ENCODE data around the gene CNTNAP2. TPM values are rescaled to one million over a fixed set of nuclear protein-coding genes. Genes with fewer than 3 reads are reported as not detected.

CNTNAP2 gene
- total and polyA plus RNA-seq, 2 of the 4 experiments (the other 2 are of a cell fraction): not detected

- no peak overlapping the region for H2BK5ac ChIP-seq (ENCODE audit: low read depth, low read length, poor library complexity, severe bottlenecking)
- WGBS, 2 experiments (ENCODE audit: extremely low coverage in 2 of 2, insufficient read length in 1 of 2): no CpG with 5 or more reads among the region's 2 CpGs
- ChIA-PET POLR2A (ENCODE audit: unreplicated experiment) (no interaction called here), CTCF (no interaction called here)
- no TSS peak for BruUV-seq (replicated peaks)
- H3K9me3 ChIP-seq (ENCODE audit: control insufficient read depth, insufficient read depth, low read length): peaks cover 9% of the 10 kb centered on the region
- H3K4me2 ChIP-seq (ENCODE audit: low read depth, low read length): no peak overlapping the region
- H3K27me3 ChIP-seq (ENCODE audit: control insufficient read depth, insufficient read depth, low read length): no peaks in the 10 kb centered on the region
- no peak overlapping the region for H3K14ac ChIP-seq (replicated peaks; ENCODE audit: low read depth, low read length)
- no peak overlapping the region for H4K5ac ChIP-seq (ENCODE audit: low read depth, low read length)
- no peak overlapping the region for H4K8ac ChIP-seq (ENCODE audit: low read depth in 2 of 2, low read length in 2 of 2)
- in situ Hi-C loops (cut with MboI; ENCODE audit: low sequenced_read_pairs): no loop called here
- no peak overlapping the region for H3K27ac ChIP-seq (ENCODE audit: insufficient read depth, low read length)
- H2BK15ac ChIP-seq (ENCODE audit: low read depth, low read length): no peak overlapping the region
- no peak overlapping the region for H3K56ac ChIP-seq (ENCODE audit: extremely low read depth, insufficient read depth, low read length)
- H2AK5ac ChIP-seq (ENCODE audit: low read depth, low read length): no peak overlapping the region
- dilution Hi-C loops (cut with HindIII; ENCODE audit: low sequenced_read_pairs, unreplicated experiment): no loop called here
- H3K9ac ChIP-seq (ENCODE audit: low read depth, low read length): no peak overlapping the region
- H4K20me1 ChIP-seq (ENCODE audit: insufficient read depth, low read length): no peaks in the 10 kb centered on the region
- no peaks in the 10 kb centered on the region for H3K79me1 ChIP-seq (ENCODE audit: low read depth in 1 of 2, low read length in 2 of 2)
- no peak overlapping the region for H3K4ac ChIP-seq (ENCODE audit: low read depth, low read length)
- intact Hi-C loops (cut with micrococcal nuclease): no loop called here
- H3K18ac ChIP-seq (ENCODE audit: low read depth, low read length): no peak overlapping the region
- ATAC-seq (ENCODE audit: low read depth) (no peak), DNase-seq (no peak)
- H3K9me1 ChIP-seq (ENCODE audit: insufficient read depth, low read length): no peaks in the 10 kb centered on the region
- H2BK20ac ChIP-seq (ENCODE audit: low read depth, low read length): no peak overlapping the region
- no peak overlapping the region for H3K23ac ChIP-seq (ENCODE audit: low read depth, low read length)
- no peaks in the 10 kb centered on the region for H3K36me3 ChIP-seq (ENCODE audit: control insufficient read depth, insufficient read depth, low read length)
- no peak overlapping the region for H4K91ac ChIP-seq (ENCODE audit: insufficient read depth, low read depth, low read length)
- no peak overlapping the region for H3K4me3 ChIP-seq (ENCODE audit: insufficient read depth, low read depth, low read length)
- no peak overlapping the region for H2AK9ac ChIP-seq (replicated peaks; ENCODE audit: low read depth, low read length, poor library complexity)
- no peaks in the 10 kb centered on the region for H3K4me1 ChIP-seq (ENCODE audit: control insufficient read depth, insufficient read depth, low read length)
- no peak overlapping the region for H2BK120ac ChIP-seq (ENCODE audit: low read depth, low read length)
- TF ChIP-seq CHD1 (IDR thresholded peaks at IDR 0.05; ENCODE audit: low read depth, low read length): no peak
- no peak overlapping the region for H2AFZ ChIP-seq (replicated peaks; ENCODE audit: low read length, poor library complexity)
These were observed 1867.7 kb downstream of the CNTNAP2 start for GRCh38 chr7:147984265-147984664.
